Heart right ventricle (tissue), 16 donors: Measurements from ENCODE around the gene KREMEN1. TPM values are rescaled to one million over a fixed set of nuclear protein-coding genes. Genes with fewer than 3 reads are reported as not detected.

Source experiments
- ATAC-seq, 8 donors: fragments of 200-7000 bp; cut with Tn5 transposase; one replicate each; pipeline ENCODE4 v1.9.1; 2020; ENCODE audit warnings: mild to moderate bottlenecking in 8 of 8, moderate library complexity in 8 of 8, moderate number of reproducible peaks in 1 of 8
- DNase-seq, 2 donors: peaks; one replicate each; pipeline ENCODE4 v3.0.0-alpha.2; 2020
- H3K27ac ChIP-seq, 10 donors: fragments of 200-600 bp; sonication (generic) in 2 of 10; one replicate each; pipeline versions ENCODE4 v1.5.0 to v1.8.0; 2020 to 2022; ENCODE audit warnings: mild to moderate bottlenecking in 3 of 10
- H3K27me3 ChIP-seq, 7 donors: fragments of 200-600 bp; one replicate each; pipeline ENCODE4 v1.8.0; 2021 to 2022; ENCODE audit warnings: mild to moderate bottlenecking in 2 of 7
- H3K36me3 ChIP-seq, 9 donors: fragments of 200-600 bp; sonication (generic) in 1 of 9; one replicate each; pipeline versions ENCODE4 v1.5.0 to v1.8.0; 2020 to 2022; ENCODE audit warnings: mild to moderate bottlenecking in 2 of 9
- H3K4me1 ChIP-seq, 9 donors: fragments of 200-600 bp; sonication (generic) in 1 of 9; one replicate each; pipeline versions ENCODE4 v1.5.0 to v1.8.0; 2020 to 2022; ENCODE audit warnings: mild to moderate bottlenecking in 4 of 9
- H3K4me3 ChIP-seq, 10 donors: fragments of 200-600 bp; sonication (generic) in 2 of 10; one replicate each; pipeline versions ENCODE4 v1.5.0 to v1.8.0; 2020 to 2022; ENCODE audit warnings: mild to moderate bottlenecking in 7 of 10, moderate library complexity in 2 of 10
- H3K9me3 ChIP-seq, 11 donors: fragments of 200-600 bp in 10 of 11; sonication (generic) in 2 of 11; one replicate each; pipeline versions ENCODE4 v1.5.0 to v1.8.0; 2013 to 2022; ENCODE audit warnings: mild to moderate bottlenecking in 2 of 11, control low read depth in 1 of 11, moderate library complexity in 1 of 11
- WGBS, 2 donors: extraction: QIAGEN DNeasy Blood & Tissue Kit; methylation state at CpG; one replicate each; pipeline ENCODE4 v1.1.7; 2013; ENCODE audit warnings: inconsistent platforms in 1 of 2; 5-methylcytosine and 5-hydroxymethylcytosine counted together
- intact Hi-C, 10 donors: fragments of 100-400 bp; cut with DNase I; formaldehyde crosslinking; loops; one replicate each; pipeline versions ENCODE4 v1.11.1 to v1.14.2; 2022
- polyA plus RNA-seq, 2 donors: library from polyadenylated mRNA; stranded (reverse); fragments of 200-250 nt; gene quantifications; one replicate each; pipeline ENCODE4 v1.2.3, GENCODE V29; 2013
- total RNA-seq, 10 donors: library from RNA; stranded (reverse); fragmentation: NEBNext Ultra II Directional in 3 of 10; extraction: Animal tissue kit (Norgen Biotek cat#: 25700) in 3 of 10; gene quantifications; one replicate each; pipeline versions ENCODE4 v1.2.1 to v1.2.4, GENCODE V29; 2021 to 2023
- TF ChIP-seq, protein P1 (sequence below), 9 donors: fragments of 200-600 bp; sonication (generic) in 2 of 9; IDR thresholded peaks; one replicate each; pipeline versions ENCODE4 v1.5.0 to v1.8.0; 2021 to 2022; ENCODE audit warnings: antibody characterized with exemption in 9 of 9, mild to moderate bottlenecking in 5 of 9, moderate library complexity in 1 of 9
- donor health status: Arrhythmogenic right ventricular cardiomyopathy.
- donor health status: ischemic (EF 13 %, LVEDD 7.1; RV severe dilation, severe dysfunction).
- donor health status: healthy with polysubstance abuse.
- donor health status: DM: no; HTN: yes; CAD: no.
- donor health status: DM: no; HTN: no; CAD: no.
- donor health status: ischemic (EF 25% LVEDD 6.9; RV normal size, moderate dysfunction).
- donor health status: ischemic (EF 25% LVEDD 5.7; RV mildly dilated, moderate dysfunction).
- donor health status: healthy.
- donor health status: DM: yes; HTN: yes; CAD: no.
- donor health status: Ischemic cardiomyopathy.
- donor health status: ischemic (EF 35%, LVEDD 5.7; RV mildly dilated, moderate dysfunction).
- donor health status: nonischemic (EF 11% LVEDD 7.7; RV severe dilation, severe dysfunction).
- donor health status: DM: yes; HTN: yes; CAD: no.
- donor health status: PGD.
- donor health status: ischemic (EF 29% LVEDD 5.4; RV normal size, mild dysfunction).
- donor health status: nonischemic (EF 23%, LVEDD 6.1; RV moderate dilation, normal function).

The KREMEN1 gene
- total and polyA plus RNA-seq, 12 donors, result 7.4 to 46.3 (median 36.5) TPM

DNA sequence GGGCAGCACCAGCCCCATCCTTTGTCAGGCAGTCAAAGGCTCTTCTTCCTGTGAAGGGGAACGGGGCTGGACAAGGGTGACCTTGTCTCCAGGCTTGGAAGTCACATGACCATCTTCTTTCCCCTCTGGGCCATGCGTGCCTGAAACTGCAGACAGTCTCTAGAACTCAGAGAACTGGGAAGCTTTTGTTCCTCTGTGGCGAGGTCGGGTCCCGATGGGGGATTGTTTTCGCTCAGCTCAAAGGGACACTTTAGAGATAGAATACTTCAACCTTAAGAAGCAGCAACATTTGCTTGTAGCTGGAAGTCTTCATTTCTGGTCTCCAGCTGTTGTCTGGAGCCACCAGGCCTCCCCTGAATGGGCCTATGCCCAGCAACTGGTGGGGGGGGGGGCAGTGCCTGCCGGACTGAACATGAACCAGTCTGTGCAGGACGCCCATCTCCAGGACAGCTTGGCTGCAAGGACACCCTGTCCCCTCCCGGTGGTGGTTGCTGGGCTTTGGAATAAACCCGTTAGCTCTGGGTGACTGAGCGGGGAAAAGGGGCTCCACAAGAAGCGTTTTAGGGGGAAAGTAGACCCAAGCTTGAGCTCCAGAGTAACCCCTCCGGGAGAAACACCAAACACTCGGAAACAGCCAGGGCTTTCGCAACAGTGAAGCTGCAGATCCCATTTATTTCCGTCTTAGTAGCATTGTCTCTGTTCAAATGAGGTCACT, 77.2 kb downstream of the KREMEN1 start:
- Histone ChIP-seq H3K9me3 (no peaks in the 10 kb centered on the region), H3K36me3 (peaks cover 0 to 8% (median 0%) of the 10 kb centered on the region in 9 donors), H3K27me3 (no peaks in the 10 kb centered on the region), H3K4me1 (peaks cover 0 to 57% (median 35%) of the 10 kb centered on the region in 9 donors), H3K27ac (peak overlapping the region in 7 of 10 donors; percentile 24 to 90 (median 59)), H3K4me3 (no peak overlapping the region)
- ATAC-seq (peak in 7 of 8 donors; percentile 9 to 53 (median 26)), DNase-seq (peak in 1 of 2 donors; percentile 35)
- intact Hi-C loops, result loop anchor here in 8 of 10 donors (5.0 to 10.0 kb wide), 8 partner anchors 65 to 295 kb away; partner anchors contain the start of genes KREMEN1 (in 4 of the 8) and C22orf31 (in 1 of the 8)
- TF ChIP-seq, protein P1, sequence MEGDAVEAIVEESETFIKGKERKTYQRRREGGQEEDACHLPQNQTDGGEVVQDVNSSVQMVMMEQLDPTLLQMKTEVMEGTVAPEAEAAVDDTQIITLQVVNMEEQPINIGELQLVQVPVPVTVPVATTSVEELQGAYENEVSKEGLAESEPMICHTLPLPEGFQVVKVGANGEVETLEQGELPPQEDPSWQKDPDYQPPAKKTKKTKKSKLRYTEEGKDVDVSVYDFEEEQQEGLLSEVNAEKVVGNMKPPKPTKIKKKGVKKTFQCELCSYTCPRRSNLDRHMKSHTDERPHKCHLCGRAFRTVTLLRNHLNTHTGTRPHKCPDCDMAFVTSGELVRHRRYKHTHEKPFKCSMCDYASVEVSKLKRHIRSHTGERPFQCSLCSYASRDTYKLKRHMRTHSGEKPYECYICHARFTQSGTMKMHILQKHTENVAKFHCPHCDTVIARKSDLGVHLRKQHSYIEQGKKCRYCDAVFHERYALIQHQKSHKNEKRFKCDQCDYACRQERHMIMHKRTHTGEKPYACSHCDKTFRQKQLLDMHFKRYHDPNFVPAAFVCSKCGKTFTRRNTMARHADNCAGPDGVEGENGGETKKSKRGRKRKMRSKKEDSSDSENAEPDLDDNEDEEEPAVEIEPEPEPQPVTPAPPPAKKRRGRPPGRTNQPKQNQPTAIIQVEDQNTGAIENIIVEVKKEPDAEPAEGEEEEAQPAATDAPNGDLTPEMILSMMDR (IDR thresholded peaks at IDR 0.05), result no peak
- WGBS, 2 donors, result 64 to 71% methylated on average over 16 of the region's 16 CpGs

DNA sequence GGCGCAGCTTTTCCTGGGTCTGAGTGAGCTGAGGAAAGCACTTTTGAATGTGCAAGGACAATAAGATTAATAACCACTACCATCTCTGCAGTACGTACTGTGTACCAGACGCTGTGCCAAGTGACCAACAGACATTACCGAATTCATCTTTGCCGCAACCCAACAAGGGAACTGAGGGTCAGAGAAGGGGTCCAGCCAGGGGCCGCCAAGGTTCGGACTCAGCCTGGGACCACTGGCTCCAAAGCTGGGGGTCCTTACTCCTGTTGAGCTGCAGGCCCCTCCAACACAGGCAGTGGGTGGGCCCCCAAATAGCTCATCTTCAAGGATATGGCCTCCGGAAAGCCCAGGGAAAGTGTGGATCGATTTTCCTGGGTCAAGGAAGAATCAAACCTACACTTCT, 77.9 kb downstream of the KREMEN1 start:
- ATAC-seq, result no peak
- peaks cover 0 to 57% (median 32%) of the 10 kb centered on the region in 9 donors for H3K4me1 ChIP-seq
- no peak overlapping the region for H3K4me3 ChIP-seq
- peak overlapping the region in 5 of 10 donors; percentile 29 to 90 (median 61) for H3K27ac ChIP-seq
- WGBS, 2 donors, result 91 to 94% methylated on average over 9 of the region's 9 CpGs
- TF ChIP-seq, protein P1 (IDR thresholded peaks at IDR 0.05), result no peak
- no peaks in the 10 kb centered on the region for H3K9me3 ChIP-seq
- no peak for DNase-seq
- H3K27me3 ChIP-seq, result no peaks in the 10 kb centered on the region
- intact Hi-C loops, result loop anchor here in 8 of 10 donors (5.0 to 10.0 kb wide), 8 partner anchors 66 to 296 kb away; partner anchors contain the start of genes KREMEN1 (in 4 of the 8) and C22orf31 (in 1 of the 8)
- peaks cover 0 to under 1% (median 0%) of the 10 kb centered on the region in 9 donors for H3K36me3 ChIP-seq

DNA sequence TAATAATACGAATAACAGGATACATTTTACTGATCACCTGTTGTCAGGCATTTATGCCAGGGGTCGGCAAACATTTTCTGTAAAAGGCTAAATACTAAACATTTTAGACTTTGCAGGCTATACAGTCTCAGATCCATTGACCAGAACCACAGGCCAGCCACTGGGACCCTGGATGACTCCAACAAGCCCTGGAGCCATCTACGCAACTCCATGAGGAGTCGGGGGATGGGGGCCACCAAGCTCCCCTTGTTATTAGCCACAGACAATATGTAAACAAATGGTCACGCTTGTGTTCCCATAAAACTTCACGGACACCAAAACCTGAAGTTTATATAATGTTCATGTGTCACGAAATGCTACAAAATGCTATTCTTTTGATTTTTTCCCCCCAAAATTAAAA, 78.5 kb downstream of the KREMEN1 start:
- peak overlapping the region in 2 of 10 donors; percentile 72 to 90 for H3K27ac ChIP-seq
- no peak overlapping the region for H3K4me3 ChIP-seq
- no peaks in the 10 kb centered on the region for H3K27me3 ChIP-seq
- ATAC-seq, result no peak
- TF ChIP-seq, protein P1 (IDR thresholded peaks at IDR 0.05), result no peak
- H3K4me1 ChIP-seq, result peaks cover 0 to 57% (median 31%) of the 10 kb centered on the region in 9 donors
- H3K36me3 ChIP-seq, result no peaks in the 10 kb centered on the region
- DNase-seq, result no peak
- H3K9me3 ChIP-seq, result no peaks in the 10 kb centered on the region
- intact Hi-C loops, result loop anchor here in 8 of 10 donors (5.0 to 10.0 kb wide), 8 partner anchors 67 to 297 kb away; partner anchors contain the start of genes KREMEN1 (in 4 of the 8) and C22orf31 (in 1 of the 8)
- 96 to 98% methylated on average over 7 of the region's 7 CpGs for WGBS, 2 donors

DNA sequence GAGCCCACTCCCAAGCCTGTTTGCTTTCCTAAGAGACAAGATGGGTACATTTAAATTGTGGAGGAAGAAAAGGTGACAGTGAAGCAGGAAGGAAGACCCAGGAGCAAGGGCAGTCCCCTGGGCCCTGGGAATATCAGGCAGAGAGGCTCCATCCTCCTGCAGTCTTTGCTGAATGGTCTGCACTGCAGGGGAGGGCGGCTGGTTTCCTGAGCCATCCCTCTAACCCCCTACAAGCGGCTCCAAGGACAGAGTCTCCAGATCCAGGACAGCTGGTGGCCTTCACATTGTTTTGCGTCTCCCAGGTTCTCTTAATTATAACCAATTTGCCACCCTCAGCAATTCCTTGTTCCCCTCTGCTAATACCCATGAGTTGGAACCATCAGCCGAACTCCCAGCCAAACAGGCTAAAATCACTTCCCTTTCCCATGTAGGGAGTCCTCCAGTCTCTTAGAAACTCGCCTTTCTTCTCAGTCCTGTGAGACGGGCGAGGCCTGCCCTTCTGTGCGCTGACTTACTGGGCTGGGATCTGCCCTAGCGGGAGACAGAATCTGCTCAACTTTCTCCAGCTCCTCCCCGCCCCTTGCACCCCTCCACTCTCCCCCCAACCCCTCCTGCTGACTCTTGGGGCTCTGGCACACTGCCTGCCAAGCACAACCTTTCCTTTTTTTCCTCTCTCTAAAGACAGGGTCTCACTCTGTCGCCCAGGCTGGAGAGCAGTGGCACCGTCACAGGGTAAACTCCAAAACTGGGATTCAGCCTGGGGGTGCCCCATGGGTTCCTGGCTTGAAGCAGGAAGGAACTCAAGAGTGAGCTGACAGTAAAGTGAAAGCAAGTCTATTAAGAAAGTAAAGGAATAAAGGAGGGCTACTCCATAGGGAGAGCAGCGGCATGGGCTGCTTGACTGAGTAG, 79.5 kb downstream of the KREMEN1 start:
- H3K4me1 ChIP-seq, result peaks cover 0 to 57% (median 31%) of the 10 kb centered on the region in 9 donors
- no peaks in the 10 kb centered on the region for H3K27me3 ChIP-seq
- H3K27ac ChIP-seq, result peak overlapping the region; percentile 19 to 90 (median 56)
- intact Hi-C loops, result loop anchor here in 8 of 10 donors (5.0 to 10.0 kb wide), 8 partner anchors 67 to 297 kb away; partner anchors contain the start of genes KREMEN1 (in 4 of the 8) and C22orf31 (in 1 of the 8)
- ATAC-seq (peak; percentile 14 to 66 (median 37)), DNase-seq (peak; percentile 18 to 34)
- 62 to 63% methylated on average over 13 of the region's 13 CpGs for WGBS, 2 donors
- H3K36me3 ChIP-seq, result no peaks in the 10 kb centered on the region
- peak overlapping the region in 1 of 10 donors; percentile 27 for H3K4me3 ChIP-seq
- no peaks in the 10 kb centered on the region for H3K9me3 ChIP-seq
- TF ChIP-seq, protein P1 (IDR thresholded peaks at IDR 0.05), result no peak
